ENCODE results near the gene LRCH1.

Gene LRCH1

DNA sequence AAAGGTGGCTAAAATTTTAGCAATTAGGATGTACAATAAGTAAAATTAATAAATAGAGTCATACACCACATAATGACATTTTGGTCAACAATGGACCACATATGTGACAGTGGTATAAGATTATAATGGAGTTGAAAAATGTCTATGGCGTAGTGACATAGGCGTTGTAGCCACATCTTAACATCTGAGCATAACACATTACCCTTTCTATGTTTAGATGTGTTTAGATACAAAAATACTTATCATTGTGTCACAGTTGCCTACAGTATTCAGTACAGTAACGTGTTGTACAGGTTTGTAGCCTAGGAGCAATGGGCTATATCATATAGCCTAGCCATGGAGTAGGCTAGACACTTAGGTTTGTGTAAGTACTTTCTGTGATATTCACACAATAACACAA lies 111.2 kb downstream of the LRCH1 start:
- DNase-seq (ENCODE audit: low read depth): no peak
- H3K4me3 ChIP-seq (ENCODE audit: low read depth, low read length): no peak overlapping the region
- TF ChIP-seq, protein P1, sequence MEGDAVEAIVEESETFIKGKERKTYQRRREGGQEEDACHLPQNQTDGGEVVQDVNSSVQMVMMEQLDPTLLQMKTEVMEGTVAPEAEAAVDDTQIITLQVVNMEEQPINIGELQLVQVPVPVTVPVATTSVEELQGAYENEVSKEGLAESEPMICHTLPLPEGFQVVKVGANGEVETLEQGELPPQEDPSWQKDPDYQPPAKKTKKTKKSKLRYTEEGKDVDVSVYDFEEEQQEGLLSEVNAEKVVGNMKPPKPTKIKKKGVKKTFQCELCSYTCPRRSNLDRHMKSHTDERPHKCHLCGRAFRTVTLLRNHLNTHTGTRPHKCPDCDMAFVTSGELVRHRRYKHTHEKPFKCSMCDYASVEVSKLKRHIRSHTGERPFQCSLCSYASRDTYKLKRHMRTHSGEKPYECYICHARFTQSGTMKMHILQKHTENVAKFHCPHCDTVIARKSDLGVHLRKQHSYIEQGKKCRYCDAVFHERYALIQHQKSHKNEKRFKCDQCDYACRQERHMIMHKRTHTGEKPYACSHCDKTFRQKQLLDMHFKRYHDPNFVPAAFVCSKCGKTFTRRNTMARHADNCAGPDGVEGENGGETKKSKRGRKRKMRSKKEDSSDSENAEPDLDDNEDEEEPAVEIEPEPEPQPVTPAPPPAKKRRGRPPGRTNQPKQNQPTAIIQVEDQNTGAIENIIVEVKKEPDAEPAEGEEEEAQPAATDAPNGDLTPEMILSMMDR (IDR thresholded peaks at IDR 0.05; ENCODE audit: control insufficient read depth, extremely low read depth, insufficient read depth): no peak

DNA sequence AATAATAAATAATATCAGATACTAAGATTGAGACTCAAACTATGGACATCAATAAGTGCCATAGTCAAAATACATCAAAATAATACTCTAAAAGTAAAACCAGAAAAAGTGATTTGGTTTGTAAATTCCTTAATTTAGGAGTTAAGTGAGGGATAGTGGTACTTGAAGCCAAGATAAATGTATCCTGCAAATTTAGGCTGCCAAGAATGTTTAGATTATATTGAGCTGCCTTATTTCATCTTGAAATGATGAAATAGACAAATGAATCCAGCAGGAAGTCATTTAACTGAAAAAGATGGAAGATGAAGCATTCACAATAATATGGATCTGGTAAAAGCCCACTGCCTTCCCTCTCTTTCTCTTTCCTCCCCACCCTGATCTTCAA lies 112.3 kb downstream of the LRCH1 start:
- TF ChIP-seq, protein P1 (IDR thresholded peaks at IDR 0.05; ENCODE audit: control insufficient read depth, extremely low read depth, insufficient read depth): no peak
- DNase-seq (ENCODE audit: low read depth): no peak
- no peak overlapping the region for H3K4me3 ChIP-seq (ENCODE audit: low read depth, low read length)

DNA sequence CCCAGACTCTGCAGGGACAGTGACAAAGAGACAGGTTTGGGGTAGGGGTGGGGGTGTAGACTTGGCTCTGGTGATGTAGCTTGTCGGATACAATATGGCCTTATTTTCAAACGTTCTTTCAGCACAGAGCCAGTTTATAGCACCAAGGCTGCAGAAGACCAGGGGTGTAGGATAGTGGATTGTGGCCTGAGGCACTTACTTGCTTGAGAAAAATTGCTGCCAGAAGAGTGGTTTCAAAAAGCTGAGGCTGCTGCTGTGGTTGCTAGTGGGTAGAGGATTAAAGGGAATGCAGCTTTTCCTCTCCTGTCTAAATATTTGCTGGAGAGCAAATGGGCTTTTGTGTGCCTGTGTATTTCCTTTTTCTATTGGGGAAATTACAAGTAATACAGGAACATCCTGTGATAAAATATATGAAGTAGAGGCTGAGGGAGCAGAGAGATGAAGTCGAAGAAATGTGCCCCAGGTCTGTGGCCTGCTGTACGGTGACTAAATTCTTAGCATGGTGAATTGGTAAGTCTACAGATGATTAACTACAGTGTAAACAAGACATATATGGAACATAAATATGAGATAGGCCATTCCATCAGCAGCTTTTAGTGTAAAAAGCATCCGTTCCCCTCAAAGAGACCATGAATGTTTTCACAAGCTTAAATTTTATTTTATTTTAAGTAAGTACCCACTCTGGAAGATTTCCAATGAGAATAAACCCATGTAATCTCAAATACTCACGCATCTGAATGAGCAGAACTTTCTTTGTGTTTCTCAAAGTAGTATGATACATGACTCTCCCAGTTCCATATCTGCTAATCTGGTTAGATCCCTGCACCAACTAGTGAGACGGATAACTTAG lies 112.9 kb downstream of the LRCH1 start:
- H3K4me3 ChIP-seq (ENCODE audit: low read depth, low read length): no peak overlapping the region
- TF ChIP-seq, protein P1 (IDR thresholded peaks at IDR 0.05; ENCODE audit: control insufficient read depth, extremely low read depth, insufficient read depth): no peak
- no peak for DNase-seq (ENCODE audit: low read depth)

DNA sequence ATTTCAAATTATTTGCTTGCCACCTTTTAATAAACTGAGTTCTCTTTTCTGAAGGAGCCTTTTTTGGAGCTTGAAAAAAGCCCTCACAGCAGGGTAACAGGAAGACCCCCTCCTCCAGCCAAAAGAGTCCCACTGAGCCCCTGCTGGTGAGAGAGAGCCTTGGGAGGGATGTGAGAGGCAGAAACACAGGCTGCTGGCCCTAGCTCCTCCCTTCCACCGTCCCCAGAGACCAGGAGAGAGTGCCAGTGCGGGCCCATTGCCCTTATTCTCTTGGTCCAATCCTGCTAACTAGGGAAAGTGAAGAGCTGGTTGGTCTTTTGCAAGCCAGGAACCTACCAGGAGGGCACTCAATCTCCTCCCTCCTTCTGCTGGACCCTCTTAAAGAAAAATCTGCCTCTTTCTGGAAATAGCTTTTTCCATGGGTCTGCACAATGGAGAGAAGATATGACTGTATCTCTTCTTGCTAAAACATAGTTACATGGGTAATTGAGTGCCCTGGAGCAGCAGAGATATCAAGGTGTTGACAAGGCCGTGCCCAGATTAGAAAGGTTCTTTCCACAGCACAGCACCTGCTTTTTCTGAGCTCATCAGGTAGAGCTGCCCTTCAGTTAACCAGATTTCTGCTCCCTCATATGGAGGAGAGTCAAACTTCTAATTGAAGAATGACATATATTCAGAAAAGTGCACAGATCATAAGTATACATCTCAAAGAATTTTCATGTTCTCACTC lies 113.9 kb downstream of the LRCH1 start:
- TF ChIP-seq, protein P1 (IDR thresholded peaks at IDR 0.05; ENCODE audit: control insufficient read depth, extremely low read depth, insufficient read depth): no peak
- H3K4me3 ChIP-seq (ENCODE audit: low read depth, low read length): no peak overlapping the region
- no peak for DNase-seq (ENCODE audit: low read depth)

DNA sequence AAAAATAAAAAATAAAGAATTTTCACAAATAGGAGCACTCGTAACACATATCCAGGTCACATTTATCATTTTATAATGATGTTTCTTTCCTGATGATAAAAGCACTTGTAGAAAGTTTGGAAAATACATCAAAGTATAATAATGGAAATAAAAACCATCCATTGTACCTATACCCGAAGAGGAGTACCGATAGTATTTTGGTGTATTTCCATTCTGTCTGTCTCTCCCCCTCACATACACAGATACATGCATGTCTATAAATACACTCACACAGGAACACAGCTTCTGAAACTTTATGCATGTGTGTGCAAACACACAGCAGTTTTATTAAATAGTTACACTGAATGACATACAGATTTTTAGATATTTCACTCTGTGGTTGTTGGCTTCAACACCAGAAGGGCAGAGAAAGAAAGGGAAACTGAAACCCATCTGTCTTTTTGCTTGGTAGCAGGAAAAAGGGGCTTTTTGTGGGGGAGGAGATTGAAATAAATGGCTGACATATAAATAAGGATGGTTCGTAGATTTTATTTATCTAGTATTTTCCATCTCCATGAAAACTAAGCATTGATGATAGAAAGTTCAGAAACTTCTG lies 114.8 kb downstream of the LRCH1 start:
- H3K4me3 ChIP-seq (ENCODE audit: low read depth, low read length): no peak overlapping the region
- TF ChIP-seq, protein P1 (IDR thresholded peaks at IDR 0.05; ENCODE audit: control insufficient read depth, extremely low read depth, insufficient read depth): no peak
- DNase-seq (ENCODE audit: low read depth): no peak

DNA sequence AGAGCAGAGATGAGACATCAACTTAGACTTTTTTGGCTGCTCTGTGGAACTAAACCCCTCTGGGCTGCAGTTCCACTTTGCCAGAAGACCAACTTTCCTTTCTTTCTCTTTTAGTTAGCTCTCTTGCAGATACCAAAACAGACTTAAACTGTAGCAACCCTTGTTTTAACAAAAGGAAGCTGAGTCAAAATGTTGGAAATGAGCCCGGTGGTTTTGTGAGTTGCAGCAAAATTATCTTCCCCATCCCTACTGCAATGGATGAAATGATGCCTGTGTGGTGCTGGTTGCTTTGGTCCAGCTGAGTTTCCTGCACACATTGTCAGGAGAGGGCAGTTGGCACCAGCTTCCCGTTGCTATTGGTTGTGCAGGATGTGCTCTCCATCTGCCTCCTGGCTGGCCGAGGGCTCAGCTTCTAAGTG lies 115.3 kb downstream of the LRCH1 start:
- DNase-seq (ENCODE audit: low read depth): no peak
- TF ChIP-seq, protein P1 (IDR thresholded peaks at IDR 0.05; ENCODE audit: control insufficient read depth, extremely low read depth, insufficient read depth): no peak
- no peak overlapping the region for H3K4me3 ChIP-seq (ENCODE audit: low read depth, low read length)

All from LNCaP clone FGC (cell line).